ENCODE measurements around the gene OR5C1. TPM values are rescaled to one million over a fixed set of nuclear protein-coding genes. Genes with fewer than 3 reads are reported as not detected.

OR5C1 gene
- total RNA-seq (not detected), polyA plus RNA-seq (not detected)

DNA sequence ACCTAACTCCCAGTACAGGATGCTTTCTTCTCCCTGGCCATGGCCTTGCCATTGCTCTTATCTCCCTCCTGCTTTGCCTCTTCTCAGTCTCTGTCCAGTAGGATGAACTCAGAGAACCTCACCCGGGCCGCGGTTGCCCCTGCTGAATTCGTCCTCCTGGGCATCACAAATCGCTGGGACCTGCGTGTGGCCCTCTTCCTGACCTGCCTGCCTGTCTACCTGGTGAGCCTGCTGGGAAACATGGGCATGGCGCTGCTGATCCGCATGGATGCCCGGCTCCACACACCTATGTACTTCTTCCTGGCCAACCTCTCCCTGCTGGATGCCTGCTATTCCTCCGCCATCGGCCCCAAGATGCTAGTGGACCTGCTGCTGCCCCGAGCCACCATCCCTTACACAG lies at the start of gene OR5C1:
OR5C1 (plus strand) TSS at position 103 of the 400 bp plus-strand sequence; CDS start at position 103, 0 bp downstream.
- ATAC-seq = no peak
- Histone ChIP-seq H3K4me1 (no peaks in the 10 kb centered on the region), H3K4me3 (no peak within 1 kb of the TSS), H3K27ac (no peak within 1 kb of the TSS), H3K27me3 (no peaks in the 10 kb centered on the region), H3K9me3 (no peaks in the 10 kb centered on the region), H3K36me3 (no peaks in the 10 kb centered on the region)
- DNase-seq = no peak
- 88 to 91% methylated on average over 12 of the region's 12 CpGs for WGBS, 2 donors
- TF ChIP-seq CTCF (IDR thresholded peaks at IDR 0.05) = no peak
- intact Hi-C loops (cut with DNase I) = no loop called here
- no peak for FAIRE-seq

GRCh38 chr9:122742003-122742402 lies 46.7 kb upstream of the OR5C1 start, which contains the start of gene OR1L6:
OR1L6 (plus strand) TSS chr9:122742303; CDS start chr9:122749848, 7,545 bp downstream.
- Histone ChIP-seq H3K4me1 (no peaks in the 10 kb centered on the region), H3K9me3 (no peaks in the 10 kb centered on the region), H3K36me3 (no peaks in the 10 kb centered on the region), H3K4me3 (no peak within 1 kb of the TSS), H3K27me3 (no peaks in the 10 kb centered on the region), H3K27ac (no peak within 1 kb of the TSS)
- ATAC-seq (no peak), FAIRE-seq (no peak), DNase-seq (no peak)
- intact Hi-C loops (cut with DNase I) = no loop called here
- no peak for TF ChIP-seq CTCF (IDR thresholded peaks at IDR 0.05)
- 58 to 65% methylated on average over 6 of the region's 6 CpGs for WGBS, 2 donors

- ATAC-seq = no peak
- FAIRE-seq = no peak
- no peaks in the 10 kb centered on the region for H3K4me1 ChIP-seq
- H3K36me3 ChIP-seq = no peaks in the 10 kb centered on the region
- no peak overlapping the region for H3K27ac ChIP-seq
- intact Hi-C loops (cut with DNase I) = no loop called here
- no peaks in the 10 kb centered on the region for H3K9me3 ChIP-seq
- 35 to 39% methylated on average over 2 of the region's 2 CpGs for WGBS, 2 donors
- H3K27me3 ChIP-seq = no peaks in the 10 kb centered on the region
- DNase-seq = no peak
- TF ChIP-seq CTCF (IDR thresholded peaks at IDR 0.05) = no peak
- no peak overlapping the region for H3K4me3 ChIP-seq
These were observed 33.9 kb upstream of the OR5C1 start for GRCh38 chr9:122754825-122755224.

DNA sequence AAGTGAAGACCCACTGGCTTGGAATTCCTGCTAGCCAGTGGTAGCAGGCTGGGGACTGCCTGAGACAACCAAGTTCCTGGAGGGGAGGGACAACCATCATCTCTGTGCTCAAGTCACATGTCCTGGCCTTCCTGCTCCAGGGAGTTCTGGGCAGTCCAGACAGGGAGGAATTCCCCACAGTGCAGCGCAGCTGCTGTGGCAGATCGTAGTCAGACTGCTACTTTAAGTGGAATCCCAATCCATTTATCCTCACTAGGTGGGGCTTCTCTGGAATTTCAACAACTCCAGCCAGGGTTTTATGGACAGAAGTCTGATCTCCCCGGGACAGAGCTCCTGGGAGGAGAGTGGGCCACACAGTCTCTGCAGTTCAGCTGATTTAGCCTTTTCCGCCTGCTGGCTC lies 20.9 kb upstream of the OR5C1 start:
- FAIRE-seq (no peak), ATAC-seq (no peak), DNase-seq (no peak)
- no peaks in the 10 kb centered on the region for H3K9me3 ChIP-seq
- H3K4me3 ChIP-seq = no peak overlapping the region
- WGBS, 2 donors = 64 to 76% methylated on average over 4 of the region's 4 CpGs
- no peaks in the 10 kb centered on the region for H3K36me3 ChIP-seq
- no peaks in the 10 kb centered on the region for H3K4me1 ChIP-seq
- no peaks in the 10 kb centered on the region for H3K27me3 ChIP-seq
- intact Hi-C loops (cut with DNase I) = no loop called here
- no peak overlapping the region for H3K27ac ChIP-seq
- no peak for TF ChIP-seq CTCF (IDR thresholded peaks at IDR 0.05)

DNA sequence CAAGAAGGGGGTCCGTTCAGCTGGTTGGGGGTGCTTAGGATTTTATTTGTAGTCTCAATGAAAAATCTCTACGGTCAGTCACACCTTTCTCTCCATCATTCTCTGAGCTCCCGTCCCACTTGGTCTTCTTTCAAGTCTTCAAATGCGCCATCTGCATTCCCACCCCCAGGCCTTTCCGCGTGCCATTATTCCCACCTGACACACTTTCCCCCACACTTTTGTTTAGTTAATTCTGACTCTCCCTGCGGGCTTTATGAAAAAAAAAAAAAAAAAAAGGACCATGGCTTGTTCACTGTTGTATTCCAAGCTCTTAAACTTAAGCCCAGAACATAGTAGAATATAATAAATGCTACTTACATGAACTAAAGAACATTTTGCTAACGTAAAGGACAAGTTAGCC lies 11.7 kb upstream of the OR5C1 start:
- no peak overlapping the region for H3K4me3 ChIP-seq
- FAIRE-seq (no peak), DNase-seq (no peak), ATAC-seq (no peak)
- TF ChIP-seq CTCF (IDR thresholded peaks at IDR 0.05) = no peak
- H3K27ac ChIP-seq = no peak overlapping the region
- intact Hi-C loops (cut with DNase I) = no loop called here
- no peaks in the 10 kb centered on the region for H3K36me3 ChIP-seq
- no peaks in the 10 kb centered on the region for H3K9me3 ChIP-seq
- H3K4me1 ChIP-seq = no peaks in the 10 kb centered on the region
- 84 to 87% methylated on average over 8 of the region's 8 CpGs for WGBS, 2 donors
- H3K27me3 ChIP-seq = no peaks in the 10 kb centered on the region

Measured in pancreas (tissue), 10 donors.